CD14-positive monocyte (primary cell): ENCODE measurements around the gene FGD3. TPM values are rescaled to one million over a fixed set of nuclear protein-coding genes. Genes with fewer than 3 reads are reported as not detected.
A peak's percentile ranks its signal among the peaks of the same experiment; 100 is the strongest.

ENCODE experiments used
- DNase-seq, 3 donors: peaks; one replicate each; pipeline ENCODE4 v3.0.0-alpha.2; 2011 to 2022
- H2AFZ ChIP-seq: 2 replicates; pipeline ENCODE4 v1.6.0; 2012; ENCODE audit warnings: mild to moderate bottlenecking, low read depth, low read length, inconsistent platforms; ENCODE audit not compliant: insufficient read depth, poor library complexity, severe bottlenecking
- H3K27ac ChIP-seq, 2 donors: 1 replicate in 1 of 2; 2 replicates in 1 of 2; pipeline ENCODE4 v1.5.1; 2012 to 2013; ENCODE audit warnings: low read length in 2 of 2, control low read depth in 1 of 2, inconsistent platforms in 1 of 2, low read depth in 1 of 2, mild to moderate bottlenecking in 1 of 2
- H3K27me3 ChIP-seq, 2 donors: one replicate each; pipeline versions ENCODE4 v1.6.0 to v1.6.1; 2011 to 2013; ENCODE audit warnings: low read length in 2 of 2; ENCODE audit not compliant: control insufficient read depth in 2 of 2, insufficient read depth in 2 of 2
- H3K36me3 ChIP-seq, 2 donors: replicated peaks in 1 of 2; 1 replicate in 1 of 2; 2 replicates in 1 of 2; pipeline versions ENCODE4 v1.5.1 to v1.6.1; 2012 to 2013; ENCODE audit warnings: low read length in 2 of 2, control low read depth in 1 of 2, inconsistent platforms in 1 of 2, mild to moderate bottlenecking in 1 of 2; ENCODE audit not compliant: insufficient read depth in 2 of 2, control insufficient read depth in 1 of 2
- H3K4me1 ChIP-seq, 2 donors: 1 replicate in 1 of 2; 2 replicates in 1 of 2; pipeline versions ENCODE4 v1.5.1 to v1.6.1; 2012 to 2013; ENCODE audit warnings: low read length in 2 of 2, control low read depth in 1 of 2, inconsistent platforms in 1 of 2, mild to moderate bottlenecking in 1 of 2, moderate library complexity in 1 of 2; ENCODE audit not compliant: insufficient read depth in 2 of 2, control insufficient read depth in 1 of 2
- H3K4me2 ChIP-seq: replicated peaks from 2 replicates; pipeline ENCODE3; 2012; ENCODE audit warnings: low read length, moderate library complexity, mild to moderate bottlenecking; ENCODE audit not compliant: poor library complexity, severe bottlenecking; ENCODE audit errors: extremely low read depth
- H3K4me3 ChIP-seq, 3 experiments: fragments of 200-600 bp in 1 of 3; sonication (generic) in 1 of 3; replicated peaks in 1 of 3; 1 replicate in 2 of 3; 2 replicates in 1 of 3; pipeline ENCODE4 v1.5.1; 2011 to 2013; ENCODE audit warnings: low read length in 3 of 3, mild to moderate bottlenecking in 3 of 3, control low read depth in 2 of 3, low read depth in 2 of 3, inconsistent platforms in 1 of 3, moderate library complexity in 1 of 3
- H3K79me2 ChIP-seq: 2 replicates; pipeline ENCODE4 v1.6.0; 2012; ENCODE audit warnings: mild to moderate bottlenecking, control low read depth, inconsistent platforms, low read length, moderate library complexity; ENCODE audit not compliant: insufficient read depth
- H3K9ac ChIP-seq: 2 replicates; pipeline ENCODE4 v1.6.0; 2017; ENCODE audit warnings: low read length, mild to moderate bottlenecking; ENCODE audit not compliant: insufficient read depth, poor library complexity, severe bottlenecking
- H3K9me3 ChIP-seq, 2 donors: replicated peaks in 1 of 2; 1 replicate in 1 of 2; 2 replicates in 1 of 2; pipeline versions ENCODE4 v1.5.1 to v1.6.1; 2012 to 2013; ENCODE audit warnings: low read length in 2 of 2, control low read depth in 1 of 2; ENCODE audit not compliant: control insufficient read depth in 1 of 2, insufficient read depth in 1 of 2
- H4K20me1 ChIP-seq: 2 replicates; pipeline ENCODE4 v1.6.0; 2012; ENCODE audit warnings: mild to moderate bottlenecking, low read length, control low read depth, moderate library complexity; ENCODE audit not compliant: insufficient read depth
- H3K27ac Mint-ChIP-seq, 7 donors: one replicate each; pipeline ENCODE4 v1.8.0; 2020; ENCODE audit warnings: mild to moderate bottlenecking in 7 of 7, mixed read lengths in 7 of 7, moderate library complexity in 6 of 7, inconsistent platforms in 2 of 7
- H3K27me3 Mint-ChIP-seq, 3 donors: one replicate each; pipeline ENCODE4 v1.8.0; 2021 to 2022; ENCODE audit warnings: low read depth in 3 of 3, mild to moderate bottlenecking in 3 of 3, mixed read lengths in 3 of 3, moderate library complexity in 3 of 3, inconsistent platforms in 1 of 3
- H3K36me3 Mint-ChIP-seq, 2 donors: one replicate each; pipeline ENCODE4 v1.8.0; 2020; ENCODE audit warnings: mixed read lengths in 2 of 2, inconsistent platforms in 1 of 2, mild to moderate bottlenecking in 1 of 2
- H3K4me1 Mint-ChIP-seq: one replicate; pipeline ENCODE4 v1.8.0; 2020; ENCODE audit warnings: mild to moderate bottlenecking, mixed read lengths
- H3K4me3 Mint-ChIP-seq, 2 donors: one replicate each; pipeline ENCODE4 v1.8.0; 2020; ENCODE audit warnings: mild to moderate bottlenecking in 2 of 2, mixed read lengths in 2 of 2, moderate library complexity in 1 of 2
- H3K9me3 Mint-ChIP-seq, 7 donors: one replicate each; pipeline ENCODE4 v1.8.0; 2020 to 2022; ENCODE audit warnings: mixed read lengths in 7 of 7, mild to moderate bottlenecking in 6 of 7, moderate library complexity in 6 of 7, inconsistent platforms in 2 of 7
- CTCF ChIP-seq: fragments of 200-600 bp; IDR thresholded peaks from one replicate; pipeline ENCODE4 v1.8.0; 2022; ENCODE audit warnings: antibody characterized with exemption, mild to moderate bottlenecking
- WGBS: methylation state at CpG from one replicate; pipeline ENCODE4 v1.1.5; 2013; ENCODE audit warnings: missing lambda C conversion rate; ENCODE audit not compliant: insufficient coverage; 5-methylcytosine and 5-hydroxymethylcytosine counted together
- intact Hi-C, 2 donors: fragments of 100-400 bp; cut with micrococcal nuclease; formaldehyde crosslinking; loops; one replicate each; pipeline versions ENCODE4 v1.15.0 to v1.15.1; 2023
- polyA plus RNA-seq, 3 donors: library from polyadenylated mRNA; depleted of rRNA in 1 of 3; unstranded in 2 of 3; stranded (reverse) in 1 of 3; fragments of 300-500 nt in 2 of 3; fragments of >200 nt in 1 of 3; fragmentation: Illumina TruSeq in 2 of 3; gene quantifications; 1 replicate in 2 of 3; 2 replicates in 1 of 3; pipeline ENCODE4 v1.2.3, GENCODE V29; 2012 to 2021

Gene FGD3
- polyA plus RNA-seq, 3 donors, result 32.4 to 120 (median 56.2) TPM

DNA sequence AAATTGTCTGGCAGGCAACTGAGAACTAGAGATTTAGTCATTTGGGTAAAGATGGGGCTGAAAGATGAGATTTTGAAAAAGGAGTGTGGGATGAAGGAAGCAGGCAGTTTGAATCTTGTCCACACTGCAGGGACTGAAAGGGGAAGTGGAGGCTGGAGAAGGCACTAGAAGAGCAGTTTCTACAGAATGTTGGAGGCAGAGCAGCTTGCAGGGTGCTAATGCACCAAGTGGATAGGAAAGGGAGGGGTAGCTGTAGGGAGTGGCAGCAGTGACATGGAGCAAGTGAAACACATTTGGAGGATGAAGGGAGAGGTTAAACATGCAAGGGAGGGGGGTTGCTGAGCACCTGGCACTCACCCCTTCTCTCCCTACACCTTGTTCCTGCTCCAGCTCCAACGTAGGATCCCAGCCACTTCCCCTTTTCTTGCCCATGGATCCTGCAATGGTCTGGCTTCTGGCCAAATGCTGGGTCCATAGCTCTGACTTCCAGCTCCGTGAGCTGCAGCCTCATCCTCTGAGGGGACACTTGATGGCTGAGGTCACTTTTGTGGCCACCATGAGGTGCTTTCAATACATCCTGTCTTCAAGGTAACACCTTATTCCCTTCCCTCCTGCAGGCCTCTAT is 30.0 kb upstream of the FGD3 start:
- Histone ChIP-seq H3K27me3 (no peaks in the 10 kb centered on the region), H3K4me1 (peaks cover 8 to 17% of the 10 kb centered on the region in 2 donors), H3K36me3 (no peaks in the 10 kb centered on the region), H3K9me3 (no peaks in the 10 kb centered on the region), H3K79me2 (no peaks in the 10 kb centered on the region), H3K4me2 (no peak overlapping the region), H3K9ac (no peak overlapping the region), H3K27ac (no peak overlapping the region), H4K20me1 (no peaks in the 10 kb centered on the region), H2AFZ (no peak overlapping the region), H3K4me3 (no peak overlapping the region)
- Mint-ChIP-seq H3K4me3 (no peak overlapping the region), H3K9me3 (peaks cover 0 to 1% (median 0%) of the 10 kb centered on the region in 7 donors), H3K4me1 (peaks cover 19% of the 10 kb centered on the region), H3K27me3 (peaks cover 6 to 15% (median 10%) of the 10 kb centered on the region in 3 donors), H3K36me3 (no peaks in the 10 kb centered on the region), H3K27ac (peak overlapping the region in 1 of 7 donors; percentile 11)
- 0% methylated on average over 2 of the region's 2 CpGs for WGBS
- DNase-seq, result peak; percentile 22 to 36 (median 32)
- intact Hi-C loops, result no loop called here
- TF ChIP-seq CTCF, result no peak

DNA sequence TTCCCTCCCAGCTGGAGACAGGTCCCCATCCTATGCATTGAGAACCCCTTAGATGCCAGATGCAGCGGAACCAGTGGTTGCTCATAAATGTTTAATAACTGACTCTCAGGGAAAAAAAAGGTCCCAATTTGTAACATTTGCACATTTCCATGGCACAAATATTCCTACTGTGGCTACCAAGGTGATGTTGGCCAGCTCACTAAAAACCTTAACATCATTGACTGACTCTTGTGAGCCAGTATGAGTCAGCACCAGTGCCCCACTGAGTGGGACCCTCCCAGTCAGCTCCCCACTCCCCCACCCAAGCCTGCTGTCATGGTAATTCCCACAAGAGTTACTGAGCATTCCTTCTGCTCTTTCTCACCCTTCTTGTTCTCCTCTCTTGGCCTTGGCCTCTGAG is 26.9 kb upstream of the FGD3 start:
- Mint-ChIP-seq H3K9me3 (no peaks in the 10 kb centered on the region), H3K27me3 (peaks cover 0 to 8% (median 5%) of the 10 kb centered on the region in 3 donors), H3K4me1 (peaks cover 18% of the 10 kb centered on the region), H3K27ac (no peak overlapping the region), H3K4me3 (no peak overlapping the region), H3K36me3 (no peaks in the 10 kb centered on the region)
- H2AFZ ChIP-seq, result no peak overlapping the region
- no peak for TF ChIP-seq CTCF
- no peak for DNase-seq
- H3K4me1 ChIP-seq, result peaks cover 8 to 17% of the 10 kb centered on the region in 2 donors
- no peak overlapping the region for H3K4me2 ChIP-seq
- no peaks in the 10 kb centered on the region for H3K36me3 ChIP-seq
- H3K9me3 ChIP-seq, result no peaks in the 10 kb centered on the region
- H3K79me2 ChIP-seq, result no peaks in the 10 kb centered on the region
- H3K27me3 ChIP-seq, result no peaks in the 10 kb centered on the region
- H4K20me1 ChIP-seq, result no peaks in the 10 kb centered on the region
- intact Hi-C loops, result no loop called here
- H3K9ac ChIP-seq, result no peak overlapping the region
- H3K27ac ChIP-seq, result no peak overlapping the region
- no peak overlapping the region for H3K4me3 ChIP-seq
- 100% methylated on average over 1 of the region's 1 CpG for WGBS
